HEK293T (cell line): ENCODE data around the gene NAV2.

Experiments used
- CTCF ChIA-PET: fragments of 350-600 bp; formaldehyde crosslinking; extraction: SDS; loops from one replicate; lab custom pipeline; 2021; ENCODE audit warnings: antibody characterized with exemption, inconsistent platforms; lab: Yijun Ruan, JAX
- POLR2A ChIA-PET: fragments of 350-600 bp; formaldehyde crosslinking; extraction: SDS; loops from one replicate; lab custom pipeline; 2020; ENCODE audit warnings: antibody characterized with exemption, inconsistent platforms; lab: Yijun Ruan, JAX
- DNase-seq: peaks from one replicate; pipeline ENCODE4 v3.0.0; 2012; ENCODE audit warnings: mixed read lengths; ENCODE audit errors: extremely low spot score
- ARNT ChIP-seq: fragments of 450-650 bp; IDR thresholded peaks from 2 replicates; pipeline ENCODE4 v1.6.1; 2017; ENCODE audit warnings: mild to moderate bottlenecking
- BHLHE40 ChIP-seq: fragments of 450-650 bp; IDR thresholded peaks from 2 replicates; pipeline ENCODE4 v1.6.1; 2016; ENCODE audit warnings: mild to moderate bottlenecking, moderate library complexity, borderline replicate concordance
- CTBP1 ChIP-seq: fragments of 450-650 bp; IDR thresholded peaks from 2 replicates; pipeline ENCODE4 v1.6.1; 2016; ENCODE audit warnings: borderline replicate concordance
- ELF4 ChIP-seq: fragments of 450-650 bp; IDR thresholded peaks from 2 replicates; pipeline ENCODE4 v1.6.1; 2017; ENCODE audit warnings: antibody characterized with exemption
- FOXA1 ChIP-seq: fragments of 450-650 bp; IDR thresholded peaks from 2 replicates; pipeline ENCODE4 v1.6.1; 2016; ENCODE audit warnings: mild to moderate bottlenecking
- FOXK2 ChIP-seq: fragments of 450-650 bp; IDR thresholded peaks from 2 replicates; pipeline ENCODE4 v1.6.1; 2016; ENCODE audit warnings: mild to moderate bottlenecking
- FOXM1 ChIP-seq: fragments of 450-650 bp; IDR thresholded peaks from 2 replicates; pipeline ENCODE4 v1.6.1; 2017; ENCODE audit warnings: mild to moderate bottlenecking, borderline replicate concordance
- HDGF ChIP-seq: fragments of 450-650 bp; IDR thresholded peaks from 2 replicates; pipeline ENCODE4 v1.6.1; 2017; ENCODE audit warnings: antibody characterized with exemption, borderline replicate concordance
- L3MBTL2 ChIP-seq: fragments of 450-650 bp; conservative IDR thresholded peaks from 2 replicates; pipeline ENCODE4 v1.6.1; 2016; ENCODE audit warnings: mild to moderate bottlenecking
- LEF1 ChIP-seq: fragments of 450-650 bp; IDR thresholded peaks from 2 replicates; pipeline ENCODE4 v1.6.1; 2017; ENCODE audit warnings: mild to moderate bottlenecking, borderline replicate concordance
- NFRKB ChIP-seq: fragments of 450-650 bp; IDR thresholded peaks from 2 replicates; pipeline ENCODE4 v1.6.1; 2016; ENCODE audit warnings: mild to moderate bottlenecking, moderate library complexity
- SP1 ChIP-seq: fragments of 450-650 bp; IDR thresholded peaks from 2 replicates; pipeline ENCODE4 v1.6.1; 2017
- SUZ12 ChIP-seq: fragments of 450-650 bp; IDR thresholded peaks from 2 replicates; pipeline ENCODE4 v1.6.1; 2016; ENCODE audit warnings: mild to moderate bottlenecking
- TARDBP ChIP-seq: fragments of 450-650 bp; IDR thresholded peaks from 2 replicates; pipeline ENCODE4 v1.6.1; 2016
- ZNF384 ChIP-seq: fragments of 450-650 bp; IDR thresholded peaks from 2 replicates; pipeline ENCODE4 v1.6.1; 2016
- TF ChIP-seq, protein P1 (sequence below): fragments of 450-650 bp; IDR thresholded peaks from 2 replicates; pipeline ENCODE4 v1.6.1; 2016

The NAV2 gene

DNA sequence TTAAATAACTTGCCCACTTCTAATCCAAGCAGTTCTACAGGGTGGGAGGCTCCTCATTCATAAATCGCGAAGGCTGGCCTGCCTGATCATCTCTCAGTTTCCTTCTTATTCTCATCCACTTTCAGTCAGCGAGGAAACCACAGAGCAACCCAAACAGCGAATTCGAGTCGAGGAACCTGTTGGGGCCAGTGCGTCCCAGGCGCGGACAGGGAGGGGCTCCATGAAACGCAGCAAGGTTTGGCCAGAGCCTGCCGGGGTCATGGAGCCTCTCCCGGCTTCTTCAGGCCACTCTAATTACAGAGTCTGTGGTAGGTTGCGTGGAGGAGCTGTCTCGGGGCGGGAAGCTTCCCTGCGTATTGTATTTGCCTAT is 741 bp upstream of the NAV2 start:
- ChIA-PET CTCF (no interaction called here), POLR2A (interaction anchor here (0.6 to 2.5 kb wide), 12 partner anchors 9 to 152 kb away, joined by 3 to 16 read pairs (median 3); no protein-coding TSS in a partner anchor)
- no peak for DNase-seq

DNA sequence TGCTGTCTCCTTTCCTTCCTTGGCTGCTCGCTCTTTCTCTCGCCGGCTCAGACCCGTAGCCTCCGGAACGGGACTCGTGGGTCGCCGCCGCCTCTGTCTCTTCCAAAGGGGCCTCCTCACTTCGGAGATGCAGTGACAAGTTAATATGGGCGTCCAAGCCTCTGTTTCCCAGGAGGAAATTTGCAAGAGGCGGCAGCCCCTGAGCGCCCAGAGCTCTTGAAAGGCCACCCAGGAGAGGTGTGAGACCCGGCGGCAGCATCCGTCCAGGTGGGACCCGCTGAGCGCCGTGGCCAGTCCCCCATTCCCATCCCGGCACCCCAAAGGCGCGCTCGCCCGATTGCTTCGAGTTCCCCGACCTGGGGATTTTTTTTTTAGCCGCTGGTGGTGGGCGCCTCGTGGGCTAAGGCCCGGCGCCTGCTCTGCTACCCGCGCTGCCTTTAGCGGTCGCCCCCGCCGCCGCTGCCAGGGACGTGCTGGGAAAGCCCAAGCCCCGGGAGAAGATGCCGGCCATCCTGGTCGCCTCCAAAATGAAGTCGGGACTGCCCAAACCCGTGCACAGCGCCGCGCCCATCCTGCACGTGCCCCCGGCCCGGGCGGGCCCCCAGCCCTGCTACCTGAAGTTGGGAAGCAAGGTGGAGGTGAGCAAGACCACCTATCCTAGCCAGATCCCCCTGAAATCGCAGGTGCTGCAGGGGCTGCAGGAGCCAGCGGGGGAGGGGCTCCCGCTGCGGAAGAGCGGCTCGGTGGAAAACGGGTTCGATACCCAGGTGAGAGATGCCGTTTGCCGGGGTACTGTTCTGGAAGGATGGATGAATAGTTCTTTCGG is 772 bp downstream of the NAV2 start:
- CTCF ChIA-PET, result interaction anchor here (0.6 to 1.1 kb wide), 2 partner anchors 486 to 722 kb away, joined by 3 read pairs; no protein-coding TSS in a partner anchor
- POLR2A ChIA-PET, result interaction anchor here (0.9 to 2.5 kb wide), 2 partner anchors 11 to 12 kb away, joined by 3 to 16 read pairs; no protein-coding TSS in a partner anchor
- peak; percentile 22 for DNase-seq
- TF ChIP-seq ELF4, result no peak
- TF ChIP-seq HDGF, result no peak
- no peak for TF ChIP-seq SUZ12
- no peak for TF ChIP-seq SP1
- TF ChIP-seq, protein P1, sequence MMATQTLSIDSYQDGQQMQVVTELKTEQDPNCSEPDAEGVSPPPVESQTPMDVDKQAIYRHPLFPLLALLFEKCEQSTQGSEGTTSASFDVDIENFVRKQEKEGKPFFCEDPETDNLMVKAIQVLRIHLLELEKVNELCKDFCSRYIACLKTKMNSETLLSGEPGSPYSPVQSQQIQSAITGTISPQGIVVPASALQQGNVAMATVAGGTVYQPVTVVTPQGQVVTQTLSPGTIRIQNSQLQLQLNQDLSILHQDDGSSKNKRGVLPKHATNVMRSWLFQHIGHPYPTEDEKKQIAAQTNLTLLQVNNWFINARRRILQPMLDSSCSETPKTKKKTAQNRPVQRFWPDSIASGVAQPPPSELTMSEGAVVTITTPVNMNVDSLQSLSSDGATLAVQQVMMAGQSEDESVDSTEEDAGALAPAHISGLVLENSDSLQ, result no peak
- TF ChIP-seq CTBP1, result no peak
- TF ChIP-seq L3MBTL2, result no peak
- no peak for TF ChIP-seq FOXK2
- TF ChIP-seq ARNT, result no peak
- no peak for TF ChIP-seq LEF1
- TF ChIP-seq FOXM1, result no peak
- no peak for TF ChIP-seq TARDBP

More for the DNA sequence above, 741 bp upstream of the NAV2 start:
- TF ChIP-seq SP1 (no peak), BHLHE40 (no peak), FOXA1 (no peak), FOXK2 (no peak), CTBP1 (no peak), FOXM1 (no peak), L3MBTL2 (no peak), ARNT (no peak), HDGF (no peak), ZNF384 (no peak), SUZ12 (no peak), TARDBP (no peak), ELF4 (no peak), LEF1 (no peak), NFRKB (no peak)
- TF ChIP-seq, protein P1, result no peak

DNA sequence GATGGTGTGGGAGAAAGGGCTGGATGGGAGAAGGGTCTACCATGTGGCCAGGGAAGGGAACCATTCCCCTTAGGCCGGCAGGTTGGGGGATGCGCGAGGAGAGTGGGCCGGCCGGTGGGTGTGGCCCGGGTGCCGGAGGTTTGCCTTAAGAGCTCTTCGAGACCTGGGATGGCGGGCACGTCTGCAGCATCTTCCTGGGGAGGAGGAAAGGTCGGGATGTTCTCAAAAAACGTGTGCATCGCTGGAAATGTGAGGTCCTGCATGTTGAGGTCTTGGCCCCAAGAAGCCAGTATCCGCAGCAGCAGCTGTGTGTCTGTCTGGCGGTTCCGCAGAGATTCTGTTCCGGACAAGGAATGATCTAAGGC is 1.4 kb downstream of the NAV2 start:
- TF ChIP-seq ARNT (no peak), TARDBP (no peak), LEF1 (no peak), ELF4 (no peak), HDGF (no peak), SP1 (no peak)
- TF ChIP-seq, protein P1, result no peak
- ChIA-PET POLR2A (no interaction called here), CTCF (no interaction called here)
- DNase-seq, result no peak

DNA sequence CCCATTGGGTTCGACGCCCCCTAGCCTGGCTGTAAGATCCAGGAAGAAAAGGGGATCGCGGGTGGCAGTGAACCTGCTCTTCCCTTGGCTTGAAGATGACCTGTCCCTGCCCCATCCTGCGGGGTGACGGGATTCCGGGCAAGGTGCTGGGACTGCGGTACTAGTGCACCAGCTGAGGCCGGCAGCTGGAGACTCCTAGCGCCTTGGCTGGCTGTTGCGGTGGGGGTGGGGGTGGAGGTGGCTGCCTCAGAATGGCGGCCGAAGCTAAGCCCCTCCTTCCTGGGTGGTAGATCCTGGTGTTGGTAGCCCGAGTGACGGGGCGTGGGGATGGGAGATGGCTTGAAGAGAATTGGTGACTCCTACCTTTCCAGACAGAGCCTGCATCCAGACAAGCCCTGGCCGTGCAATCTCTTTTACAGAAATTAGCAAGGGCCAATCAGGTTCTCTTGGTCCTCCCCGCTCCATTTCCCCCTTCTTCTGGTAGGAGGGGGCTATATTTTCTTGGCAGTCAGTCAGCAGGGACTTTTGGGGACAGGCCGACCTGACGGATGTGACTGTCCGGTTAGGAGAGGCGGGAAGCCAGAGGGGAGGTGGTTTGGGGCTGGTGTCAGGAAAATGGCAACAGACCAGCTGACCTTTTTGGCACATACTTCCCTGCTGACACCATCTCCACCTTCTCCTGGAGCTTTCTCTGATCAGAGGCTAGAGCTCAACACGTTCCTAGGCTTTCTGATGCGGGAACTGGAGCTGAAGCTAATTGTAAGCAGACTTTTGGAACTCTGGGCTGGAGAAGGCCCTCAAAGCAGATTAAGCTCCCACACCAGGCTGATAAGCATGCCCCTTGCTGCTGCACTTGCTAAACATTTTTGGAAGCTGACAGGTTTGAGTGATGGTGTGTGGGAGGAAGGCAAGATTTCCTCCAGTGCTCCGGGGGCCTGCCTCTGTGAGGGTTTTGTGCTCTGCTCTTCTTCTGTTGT is 2.0 kb downstream of the NAV2 start:
- DNase-seq, result no peak
- POLR2A ChIA-PET, result interaction anchor here (1.0 kb wide), 1 partner anchor 64 kb away, joined by 3 read pairs; no protein-coding TSS in a partner anchor
- no peak for TF ChIP-seq SP1
- TF ChIP-seq NFRKB, result no peak
- TF ChIP-seq CTBP1, result no peak
- TF ChIP-seq, protein P1, result 0 out of 2 replicates have a peak, but pooled peaks have one; percentile 12
- CTCF ChIA-PET, result interaction anchor here (0.6 kb wide), 1 partner anchor 149 kb away, joined by 5 read pairs; no protein-coding TSS in a partner anchor

DNA sequence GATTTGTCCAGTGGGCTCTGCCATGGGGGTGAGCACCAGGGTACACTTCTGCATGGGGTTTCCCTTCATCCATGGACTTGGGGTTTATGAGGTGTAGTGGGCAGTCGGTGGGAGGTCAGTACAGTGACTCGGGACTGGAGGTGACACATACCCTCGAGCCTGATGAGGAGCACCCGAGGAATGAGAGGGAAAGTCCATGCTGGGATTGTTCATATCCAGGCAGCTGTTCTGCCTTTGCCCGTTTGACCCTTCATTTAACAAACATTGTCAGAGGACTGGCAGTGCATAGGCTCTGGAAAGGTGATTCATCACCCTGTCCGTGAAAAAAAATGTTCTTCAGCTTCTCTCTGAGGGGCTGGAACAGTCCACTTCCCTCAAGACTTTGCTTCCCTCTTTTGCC is 2.7 kb downstream of the NAV2 start:
- POLR2A ChIA-PET, result interaction anchor here (1.0 kb wide), 1 partner anchor 63 kb away, joined by 3 read pairs; no protein-coding TSS in a partner anchor
- DNase-seq, result no peak
- CTCF ChIA-PET, result interaction anchor here (0.6 kb wide), 1 partner anchor 150 kb away, joined by 5 read pairs; no protein-coding TSS in a partner anchor
- TF ChIP-seq ELF4, result no peak
- TF ChIP-seq ZNF384, result no peak
